ENCODE data around the gene RPTOR.
"Not testable (repeated sequence)": the region's sequence is repeated elsewhere in the genome, so short reads cannot be mapped to it uniquely, and the experiment has no call there.

The RPTOR gene

GRCh38 chr17:80615376-80615775, 70.7 kb downstream of the RPTOR start:
- no peak for DNase-seq (ENCODE audit: low spot score)

GRCh38 chr17:80616705-80617104, 72.1 kb downstream of the RPTOR start:
- DNase-seq (ENCODE audit: low spot score): no peak

- DNase-seq (ENCODE audit: low spot score): no peak
Observed at GRCh38 chr17:80618304-80618703, 73.7 kb downstream of the RPTOR start.

GRCh38 chr17:80619535-80620235, 75.0 kb downstream of the RPTOR start:
- no peak for DNase-seq (ENCODE audit: low spot score)

- no peak for DNase-seq (ENCODE audit: low spot score)
Observed at GRCh38 chr17:80621335-80621996, 76.8 kb downstream of the RPTOR start.

- DNase-seq (ENCODE audit: low spot score): no peak
Observed at GRCh38 chr17:80621997-80622357, 77.3 kb downstream of the RPTOR start.

- no peak for DNase-seq (ENCODE audit: low spot score)
Observed at GRCh38 chr17:80624864-80625263, 80.2 kb downstream of the RPTOR start.

GRCh38 chr17:80625627-80626026, 81.0 kb downstream of the RPTOR start:
- no peak for DNase-seq (ENCODE audit: low spot score)

- not testable (repeated sequence) for DNase-seq (ENCODE audit: low spot score)
Observed at GRCh38 chr17:80628881-80629280, 84.2 kb downstream of the RPTOR start.

GRCh38 chr17:80629298-80630028, 84.8 kb downstream of the RPTOR start:
- DNase-seq (ENCODE audit: low spot score): no peak

GRCh38 chr17:80630560-80631120, 86.0 kb downstream of the RPTOR start:
- DNase-seq (ENCODE audit: low spot score): no peak

- DNase-seq (ENCODE audit: low spot score): no peak
Observed at GRCh38 chr17:80631142-80632045, 86.8 kb downstream of the RPTOR start.

- DNase-seq (ENCODE audit: low spot score): no peak
Observed at GRCh38 chr17:80632046-80632581, 87.5 kb downstream of the RPTOR start.

- DNase-seq (ENCODE audit: low spot score): no peak
Observed at GRCh38 chr17:80633207-80633606, 88.6 kb downstream of the RPTOR start.

- no peak for DNase-seq (ENCODE audit: low spot score)
Observed at GRCh38 chr17:80633994-80634566, 89.4 kb downstream of the RPTOR start.

- DNase-seq (ENCODE audit: low spot score): no peak
Observed at GRCh38 chr17:80636361-80637018, 91.9 kb downstream of the RPTOR start.

- no peak for DNase-seq (ENCODE audit: low spot score)
Observed at GRCh38 chr17:80637048-80637781, 92.6 kb downstream of the RPTOR start.

GRCh38 chr17:80639658-80640057, 95.0 kb downstream of the RPTOR start:
- DNase-seq (ENCODE audit: low spot score): no peak

- DNase-seq (ENCODE audit: low spot score): no peak
Observed at GRCh38 chr17:80640366-80641084, 95.9 kb downstream of the RPTOR start.
